NCI-H345 (cell line): Measurements from ENCODE around the gene POLG.
"Not testable (repeated sequence)": the region's sequence is repeated elsewhere in the genome, so short reads cannot be mapped to it uniquely, and the experiment has no call there.

Experiments used
- DNase-seq: peaks from one replicate; lab custom pipeline; 2025; lab: John Stamatoyannopoulos, UW

The POLG gene

GRCh38 chr15:89278307-89278706 is 56.3 kb downstream of the POLG start:
- no peak for DNase-seq

DNA sequence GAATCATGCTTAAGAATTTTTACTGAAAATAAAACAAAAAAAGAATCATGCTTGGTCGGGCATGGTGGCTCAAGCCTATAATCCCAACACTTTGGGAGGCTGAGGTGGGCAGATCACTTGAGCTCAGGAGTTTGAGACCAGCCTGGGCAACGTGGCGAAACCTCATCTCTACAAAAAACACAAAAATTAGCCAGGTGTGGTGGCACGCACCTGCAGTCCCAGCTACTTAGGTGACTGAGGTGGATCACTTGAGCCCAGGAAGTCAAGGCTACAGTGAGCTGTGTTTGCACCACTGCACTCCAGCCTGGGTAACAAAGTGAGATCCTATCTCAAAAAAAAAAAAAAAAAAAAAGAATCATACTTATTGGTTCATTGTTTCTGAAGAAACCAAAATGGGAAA is 57.3 kb downstream of the POLG start:
- DNase-seq = not testable (repeated sequence)
